Measurements from ENCODE around the gene CLSTN3.

DNA sequence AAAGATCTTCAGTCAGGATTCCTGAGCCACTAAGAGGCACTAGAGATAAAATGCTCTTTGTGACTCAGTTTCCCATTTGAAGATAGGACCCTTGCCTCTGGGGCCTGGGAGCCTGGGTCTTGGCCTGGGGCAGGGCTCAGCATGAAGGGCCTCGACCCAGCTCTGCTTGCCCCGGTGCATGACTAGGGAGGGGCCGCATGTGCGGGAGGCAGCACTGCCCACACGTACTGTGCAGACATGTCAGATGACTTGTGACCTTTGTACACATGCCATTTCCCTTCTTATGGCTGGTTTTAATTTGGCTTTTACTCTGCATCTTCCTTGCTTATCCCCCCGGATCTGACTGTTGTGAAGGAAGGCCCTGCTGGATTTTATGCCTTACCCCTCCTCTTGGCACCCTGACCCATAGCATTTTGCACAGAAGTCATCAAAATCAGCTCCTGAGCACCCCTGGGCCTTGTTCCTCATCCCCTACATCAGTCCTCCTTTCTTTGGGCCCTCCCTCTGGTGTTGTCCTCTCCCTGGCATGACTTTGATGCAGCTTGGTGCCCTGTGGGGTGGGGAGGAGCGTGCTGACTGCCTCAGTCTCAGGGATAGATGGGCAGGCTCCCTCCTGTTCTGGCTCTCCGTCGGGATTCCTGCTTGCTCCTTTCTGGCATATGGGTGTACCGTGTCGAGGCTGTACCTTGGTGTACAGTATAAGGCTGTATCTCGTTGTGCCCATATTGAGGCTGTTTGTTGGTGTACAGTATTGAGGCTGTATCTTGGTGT lies 4.4 kb downstream of the CLSTN3 start:
- TF ChIP-seq, protein P1, sequence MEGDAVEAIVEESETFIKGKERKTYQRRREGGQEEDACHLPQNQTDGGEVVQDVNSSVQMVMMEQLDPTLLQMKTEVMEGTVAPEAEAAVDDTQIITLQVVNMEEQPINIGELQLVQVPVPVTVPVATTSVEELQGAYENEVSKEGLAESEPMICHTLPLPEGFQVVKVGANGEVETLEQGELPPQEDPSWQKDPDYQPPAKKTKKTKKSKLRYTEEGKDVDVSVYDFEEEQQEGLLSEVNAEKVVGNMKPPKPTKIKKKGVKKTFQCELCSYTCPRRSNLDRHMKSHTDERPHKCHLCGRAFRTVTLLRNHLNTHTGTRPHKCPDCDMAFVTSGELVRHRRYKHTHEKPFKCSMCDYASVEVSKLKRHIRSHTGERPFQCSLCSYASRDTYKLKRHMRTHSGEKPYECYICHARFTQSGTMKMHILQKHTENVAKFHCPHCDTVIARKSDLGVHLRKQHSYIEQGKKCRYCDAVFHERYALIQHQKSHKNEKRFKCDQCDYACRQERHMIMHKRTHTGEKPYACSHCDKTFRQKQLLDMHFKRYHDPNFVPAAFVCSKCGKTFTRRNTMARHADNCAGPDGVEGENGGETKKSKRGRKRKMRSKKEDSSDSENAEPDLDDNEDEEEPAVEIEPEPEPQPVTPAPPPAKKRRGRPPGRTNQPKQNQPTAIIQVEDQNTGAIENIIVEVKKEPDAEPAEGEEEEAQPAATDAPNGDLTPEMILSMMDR (conservative IDR thresholded peaks at IDR 0.05 in 1 of 2, IDR thresholded peaks at IDR 0.05 in 1 of 2; ENCODE audit: low read depth in 1 of 2, low read length in 2 of 2): no peak
- no peak for TF ChIP-seq EZH2 (IDR thresholded peaks at IDR 0.05; ENCODE audit: low read length, missing control alignments)
